Aorta (tissue), 5 donors: ENCODE results near the gene RASGEF1C. TPM values are rescaled to one million over a fixed set of nuclear protein-coding genes. Genes with fewer than 3 reads are reported as not detected.
A peak's percentile ranks its signal among the peaks of the same experiment; 100 is the strongest.
"Not testable (repeated sequence)": the region's sequence is repeated elsewhere in the genome, so short reads cannot be mapped to it uniquely, and the experiment has no call there.

ENCODE experiments used
- ATAC-seq: fragments of 200-7000 bp; cut with Tn5 transposase; one replicate; pipeline ENCODE4 v1.9.1; 2022; ENCODE audit warnings: moderate library complexity; ENCODE audit not compliant: low FRiP score
- DNase-seq, 2 donors: peaks; one replicate each; pipeline ENCODE4 v3.0.0-alpha.2; 2020
- H3K27ac ChIP-seq, 2 donors: one replicate each; pipeline ENCODE4 v1.5.1; 2013; ENCODE audit warnings: low read length in 2 of 2, mild to moderate bottlenecking in 2 of 2, moderate library complexity in 2 of 2, control low read depth in 1 of 2, inconsistent platforms in 1 of 2, low read depth in 1 of 2
- H3K27me3 ChIP-seq, 2 donors: one replicate each; pipeline ENCODE4 v1.6.1; 2013; ENCODE audit warnings: control low read depth in 1 of 2, low read length in 1 of 2, mild to moderate bottlenecking in 1 of 2, moderate library complexity in 1 of 2; ENCODE audit not compliant: insufficient read depth in 2 of 2, control insufficient read depth in 1 of 2
- H3K36me3 ChIP-seq, 2 donors: one replicate each; pipeline ENCODE4 v1.6.1; 2013; ENCODE audit warnings: control low read depth in 1 of 2, low read length in 1 of 2, mild to moderate bottlenecking in 1 of 2; ENCODE audit not compliant: insufficient read depth in 2 of 2, control insufficient read depth in 1 of 2
- H3K4me1 ChIP-seq, 2 donors: one replicate each; pipeline ENCODE4 v1.6.1; 2013; ENCODE audit warnings: low read length in 2 of 2, control low read depth in 1 of 2, mild to moderate bottlenecking in 1 of 2, moderate library complexity in 1 of 2; ENCODE audit not compliant: insufficient read depth in 2 of 2, control insufficient read depth in 1 of 2
- H3K4me3 ChIP-seq, 2 donors: one replicate each; pipeline ENCODE4 v1.5.1; 2013; ENCODE audit warnings: low read length in 2 of 2, control low read depth in 1 of 2, mild to moderate bottlenecking in 1 of 2
- H3K9me3 ChIP-seq: one replicate; pipeline ENCODE4 v1.6.1; 2013; ENCODE audit warnings: mild to moderate bottlenecking, low read length; ENCODE audit not compliant: control insufficient read depth
- WGBS, 2 donors: extraction: QIAGEN DNeasy Blood & Tissue Kit; methylation state at CpG; one replicate each; pipeline ENCODE4 v1.1.7; 2013; 5-methylcytosine and 5-hydroxymethylcytosine counted together
- intact Hi-C, 2 donors: fragments of 100-400 bp; cut with DNase I; formaldehyde crosslinking; loops; one replicate each; pipeline versions ENCODE4 v1.14.2 to v1.15.0; 2022
- polyA plus RNA-seq, 2 donors: library from polyadenylated mRNA; stranded (reverse); fragments of 200-250 nt; gene quantifications; one replicate each; pipeline ENCODE4 v1.2.3, GENCODE V29; 2013
- total RNA-seq, 2 donors: library from RNA; stranded (reverse); fragmentation: NEBNext Ultra II Directional; extraction: Animal tissue kit (Norgen Biotek cat#: 25700); gene quantifications; one replicate each; pipeline ENCODE4 v1.2.1, GENCODE V29; 2021
- donor health status: healthy with polysubstance abuse.
- donor health status: Bipolar disorder and iron deficiency.
- donor health status: DM: no; HTN: no; CAD: no.
- donor health status: DM: no; HTN: no; CAD: no.
- donor health status: DM: yes; HTN: yes; CAD: no.

The RASGEF1C gene
- total and polyA plus RNA-seq, 4 donors = 0.66 to 1.2 TPM; not detected in 2

DNA sequence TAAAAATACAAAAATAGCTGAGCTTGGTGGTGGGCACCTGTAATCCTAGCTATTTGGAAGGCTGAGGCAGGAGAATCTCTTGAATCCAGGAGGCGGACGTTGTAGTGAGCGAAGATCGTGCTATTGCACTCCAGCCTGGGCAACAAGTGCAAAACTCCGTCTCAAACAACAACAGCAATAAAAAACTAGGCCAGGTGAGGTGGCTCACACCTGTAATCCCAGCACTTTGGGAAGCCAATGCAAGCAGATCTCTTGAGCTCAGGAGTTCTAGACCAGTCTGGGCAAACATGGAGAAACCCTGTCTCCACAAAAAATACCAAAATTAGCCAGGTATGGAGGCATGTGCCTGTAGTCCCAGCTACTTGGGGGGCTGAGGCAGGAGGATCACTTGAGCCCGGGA is 84.3 kb downstream of the RASGEF1C start:
- H3K27ac ChIP-seq, H3K27me3 ChIP-seq, H3K36me3 ChIP-seq, H3K9me3 ChIP-seq, H3K4me3 ChIP-seq, intact Hi-C loops, DNase-seq, ATAC-seq, H3K4me1 ChIP-seq: not testable (repeated sequence)
- WGBS, 2 donors = 89 to 90% methylated on average over 6 of the region's 6 CpGs

DNA sequence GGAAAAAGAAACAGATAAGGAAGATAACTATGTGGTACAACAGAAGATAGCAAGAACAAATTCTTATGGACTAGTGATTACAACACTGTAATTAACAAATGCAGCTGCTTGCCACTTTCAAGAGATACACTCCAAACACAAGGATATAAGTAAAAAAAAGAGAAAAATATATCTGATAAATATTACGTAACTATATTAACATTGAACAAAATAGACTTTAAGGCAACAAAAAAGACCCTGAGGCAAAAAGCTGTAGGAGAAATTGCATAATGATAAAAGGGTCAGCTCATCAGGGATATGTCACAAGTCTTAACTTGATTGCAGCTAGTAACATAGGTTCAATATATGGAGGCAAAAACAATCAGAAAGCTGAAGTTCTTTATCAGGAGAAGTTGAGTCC is 86.1 kb downstream of the RASGEF1C start:
- 82 to 89% methylated on average over 1 of the region's 1 CpG for WGBS, 2 donors
- Histone ChIP-seq H3K36me3 (no peaks in the 10 kb centered on the region), H3K27me3 (no peaks in the 10 kb centered on the region), H3K27ac (no peak overlapping the region), H3K4me3 (no peak overlapping the region), H3K4me1 (no peaks in the 10 kb centered on the region), H3K9me3 (no peaks in the 10 kb centered on the region)
- DNase-seq (no peak), ATAC-seq (no peak)
- intact Hi-C loops = no loop called here

GRCh38 chr5:180121826-180122413 is 87.1 kb downstream of the RASGEF1C start:
- H3K36me3 ChIP-seq = no peaks in the 10 kb centered on the region
- ATAC-seq (no peak), DNase-seq (no peak)
- H3K27ac ChIP-seq = no peak overlapping the region
- WGBS, 2 donors = 84% methylated on average over 9 of the region's 9 CpGs
- no peaks in the 10 kb centered on the region for H3K9me3 ChIP-seq
- no peaks in the 10 kb centered on the region for H3K4me1 ChIP-seq
- H3K27me3 ChIP-seq = no peaks in the 10 kb centered on the region
- intact Hi-C loops = no loop called here
- H3K4me3 ChIP-seq = no peak overlapping the region

DNA sequence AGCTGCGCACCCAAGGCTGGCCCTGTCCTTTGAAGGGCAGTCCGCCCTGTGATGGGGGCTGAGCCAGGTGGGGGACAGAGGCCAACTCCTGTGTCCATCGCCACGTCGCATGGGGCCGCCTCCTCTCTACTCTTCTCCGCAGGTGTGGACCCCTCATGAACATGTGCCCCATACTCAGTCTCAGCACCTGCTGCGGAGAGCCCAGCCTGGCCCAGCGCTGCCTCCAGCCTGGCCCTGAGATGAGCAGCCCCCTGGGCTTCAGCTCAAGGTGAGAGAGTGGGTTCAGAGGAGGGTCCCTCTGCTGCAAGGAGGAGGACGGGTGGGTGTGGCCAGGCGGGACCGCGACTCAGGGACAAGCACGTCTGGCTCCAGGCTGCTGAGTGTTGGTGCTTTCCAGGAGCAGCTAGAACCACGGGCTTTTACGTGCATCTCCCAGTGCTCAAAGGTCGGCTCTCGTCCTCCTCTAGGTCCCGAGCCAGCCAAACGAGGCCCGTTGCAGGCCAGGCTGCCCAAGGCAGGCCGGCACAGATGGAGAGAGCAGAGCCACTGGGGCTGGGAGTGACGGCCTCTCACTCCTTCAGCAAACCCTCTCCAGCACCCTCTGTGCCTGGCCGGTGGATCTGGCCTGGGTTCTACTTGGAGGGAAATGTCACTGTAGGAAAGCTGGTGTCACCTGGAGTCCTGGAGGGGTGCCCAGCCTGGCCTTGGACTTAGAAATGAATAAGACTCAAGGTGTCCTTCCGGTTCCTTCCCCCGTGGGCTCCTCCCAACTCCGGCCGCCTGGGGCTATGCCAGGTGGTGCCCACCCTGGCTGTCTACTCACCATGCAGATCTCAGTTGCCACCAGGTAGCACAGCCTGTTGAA is 88.5 kb downstream of the RASGEF1C start:
- H3K4me1 ChIP-seq = no peaks in the 10 kb centered on the region
- peak; percentile 37 to 63 for DNase-seq
- H3K36me3 ChIP-seq = no peaks in the 10 kb centered on the region
- 78 to 83% methylated on average over 28 of the region's 28 CpGs for WGBS, 2 donors
- intact Hi-C loops = no loop called here
- no peaks in the 10 kb centered on the region for H3K27me3 ChIP-seq
- H3K9me3 ChIP-seq = no peaks in the 10 kb centered on the region
- ATAC-seq = no peak
- no peak overlapping the region for H3K27ac ChIP-seq
- no peak overlapping the region for H3K4me3 ChIP-seq

DNA sequence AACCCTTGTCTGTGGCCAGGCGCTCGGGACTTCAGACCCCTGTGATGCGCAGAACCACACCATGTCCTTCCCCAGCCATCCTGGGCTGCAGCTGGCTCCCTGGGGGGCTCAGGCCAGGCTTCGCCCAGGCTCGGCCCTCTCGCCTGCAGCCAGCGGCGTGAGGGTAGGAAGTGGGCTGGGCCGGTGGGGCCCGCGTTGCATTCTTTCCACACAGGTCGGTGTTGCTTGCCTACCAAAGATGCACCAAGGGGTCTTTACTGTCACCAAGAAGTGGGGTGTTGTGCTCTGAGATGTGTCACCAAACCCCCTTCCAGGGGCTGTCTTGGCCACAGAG is 89.1 kb downstream of the RASGEF1C start:
- WGBS, 2 donors = 87 to 90% methylated on average over 12 of the region's 12 CpGs
- no peak for ATAC-seq
- H3K27me3 ChIP-seq = no peaks in the 10 kb centered on the region
- H3K4me3 ChIP-seq = no peak overlapping the region
- H3K9me3 ChIP-seq = no peaks in the 10 kb centered on the region
- intact Hi-C loops = no loop called here
- H3K27ac ChIP-seq = no peak overlapping the region
- peak; percentile 42 to 43 for DNase-seq
- H3K4me1 ChIP-seq = no peaks in the 10 kb centered on the region
- no peaks in the 10 kb centered on the region for H3K36me3 ChIP-seq

DNA sequence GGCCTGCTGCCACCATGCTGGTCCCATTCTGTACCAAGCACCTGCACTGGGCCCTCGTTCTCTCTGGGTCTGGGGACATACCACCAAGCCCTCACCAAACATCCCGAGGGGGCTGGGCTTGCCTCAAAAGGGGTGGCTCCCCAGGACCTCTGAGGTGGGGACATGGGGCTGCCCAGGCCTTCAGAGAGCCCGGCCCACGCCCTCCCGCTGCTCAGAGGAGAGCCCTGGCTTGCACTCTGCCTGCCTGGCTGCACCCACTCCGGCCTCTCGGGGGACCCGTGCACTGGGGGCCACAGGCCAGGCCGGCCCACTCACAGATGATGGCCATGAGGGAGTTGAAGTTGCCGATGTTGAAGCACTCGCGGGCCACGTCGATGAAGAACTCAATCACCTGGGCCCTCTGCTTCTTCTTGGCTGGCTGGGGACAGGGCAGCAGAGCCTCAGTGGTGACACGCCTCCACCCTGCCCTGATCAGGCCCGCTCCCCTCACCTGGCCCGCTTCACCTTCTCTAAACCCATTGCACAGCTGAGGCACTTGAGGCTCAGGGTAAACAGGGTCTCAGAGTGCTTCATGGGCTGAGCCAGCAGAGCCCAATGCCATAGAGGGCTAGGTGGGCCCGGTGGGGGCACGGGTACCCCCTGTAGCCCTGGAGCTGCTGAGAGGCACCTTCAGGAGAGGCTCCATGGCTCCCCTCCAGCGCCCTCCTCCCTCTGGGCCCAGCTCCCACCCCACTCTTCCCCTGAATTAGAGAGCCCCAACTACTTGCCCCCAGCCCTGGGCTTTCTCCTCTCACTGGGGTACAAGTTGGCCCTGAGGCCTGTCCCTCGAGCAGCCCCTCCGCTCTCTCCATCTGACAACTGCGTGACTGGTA is 89.7 kb downstream of the RASGEF1C start:
- intact Hi-C loops = no loop called here
- ATAC-seq (peak; percentile 28), DNase-seq (peak; percentile 35 to 63)
- Histone ChIP-seq H3K4me3 (no peak overlapping the region), H3K36me3 (no peaks in the 10 kb centered on the region), H3K27me3 (no peaks in the 10 kb centered on the region), H3K27ac (no peak overlapping the region), H3K9me3 (no peaks in the 10 kb centered on the region), H3K4me1 (no peaks in the 10 kb centered on the region)
- 92% methylated on average over 23 of the region's 23 CpGs for WGBS, 2 donors

- no peaks in the 10 kb centered on the region for H3K9me3 ChIP-seq
- peak in 1 of 2 donors; percentile 71 for DNase-seq
- no peak for ATAC-seq
- WGBS, 2 donors = 89 to 96% methylated on average over 14 of the region's 14 CpGs
- H3K27me3 ChIP-seq = no peaks in the 10 kb centered on the region
- H3K4me1 ChIP-seq = no peaks in the 10 kb centered on the region
- H3K4me3 ChIP-seq = no peak overlapping the region
- H3K27ac ChIP-seq = no peak overlapping the region
- H3K36me3 ChIP-seq = no peaks in the 10 kb centered on the region
- intact Hi-C loops = no loop called here
Observed at GRCh38 chr5:180118391-180118791, 90.6 kb downstream of the RASGEF1C start.

- peak in 1 of 2 donors; percentile 58 for DNase-seq
- no peaks in the 10 kb centered on the region for H3K4me1 ChIP-seq
- H3K4me3 ChIP-seq = no peak overlapping the region
- no peaks in the 10 kb centered on the region for H3K9me3 ChIP-seq
- intact Hi-C loops = no loop called here
- no peak for ATAC-seq
- no peaks in the 10 kb centered on the region for H3K36me3 ChIP-seq
- no peak overlapping the region for H3K27ac ChIP-seq
- no peaks in the 10 kb centered on the region for H3K27me3 ChIP-seq
- WGBS, 2 donors = 89% methylated on average over 14 of the region's 14 CpGs
Observed at GRCh38 chr5:180117000-180117725, 91.8 kb downstream of the RASGEF1C start.
